ENCODE results near the gene PSMC5. TPM values are rescaled to one million over a fixed set of nuclear protein-coding genes. Genes with fewer than 3 reads are reported as not detected.
A peak's percentile ranks its signal among the peaks of the same experiment; 100 is the strongest.

PSMC5 gene
- total and polyA plus RNA-seq, 2 donors (not counting 3 experiments of a cell fraction or from before 2014, with no cell fraction given): 179 to 236 TPM

GRCh38 chr17:63840591-63841349 lies 13.5 kb downstream of the PSMC5 start:
- no peaks in the 10 kb centered on the region for H3K9me1 ChIP-seq (replicated peaks; ENCODE audit: control insufficient read depth, extremely low read depth, insufficient read depth, low read length)
- dilution Hi-C loops (cut with MboI; ENCODE audit: extremely low pct_ligation_motif_present, low sequenced_read_pairs): no loop called here
- peaks cover 24% of the 10 kb centered on the region for H3K4me1 ChIP-seq (ENCODE audit: control insufficient read depth, extremely low read depth, insufficient read depth, low read length)
- no peaks in the 10 kb centered on the region for H3K9me3 ChIP-seq (replicated peaks; ENCODE audit: control insufficient read depth, insufficient read depth, low read length)
- DNase-seq (ENCODE audit: low read depth, low spot score): no peak
- ChIA-PET CTCF (interaction anchor here (1.1 to 2.0 kb wide), 4 partner anchors 8 to 25 kb away, joined by 3 to 5 read pairs (median 4); partner anchors contain the start of gene PSMC5), POLR2A (no interaction called here)
- no peaks in the 10 kb centered on the region for H4K20me1 ChIP-seq (replicated peaks; ENCODE audit: control insufficient read depth, extremely low read depth, insufficient read depth, low read length)
- H3K79me2 ChIP-seq (ENCODE audit: control insufficient read depth, insufficient read depth, low read length): peaks cover 43% of the 10 kb centered on the region
- BruUV-seq (replicated peaks): TSS peak; percentile 13
- H3K4me3 ChIP-seq (replicated peaks in 1 of 3; ENCODE audit: insufficient read depth in 1 of 3, low read depth in 1 of 3, low read length in 3 of 3): peak overlapping the region in 1 of 3 experiments; percentile 77
- H3K36me3 ChIP-seq (ENCODE audit: control insufficient read depth in 2 of 2, extremely low read depth in 1 of 2, insufficient read depth in 2 of 2, low read length in 2 of 2): peaks cover 0 to 2% of the 10 kb centered on the region in 2 experiments
- no peaks in the 10 kb centered on the region for H3K27me3 ChIP-seq (ENCODE audit: control insufficient read depth in 2 of 2, insufficient read depth in 2 of 2, low read length in 2 of 2)
- FAIRE-seq: no peak
- H2AFZ ChIP-seq (ENCODE audit: low read depth, low read length): no peak overlapping the region
- H3K27ac ChIP-seq (ENCODE audit: insufficient read depth, low read depth, low read length): no peak overlapping the region
- no peak overlapping the region for H3K9ac ChIP-seq (replicated peaks; ENCODE audit: extremely low read depth, insufficient read depth, low read length)
- TF ChIP-seq MYC (IDR thresholded peaks at IDR 0.05; ENCODE audit: low read depth, low read length) (no peak), GATA2 (IDR thresholded peaks at IDR 0.05; ENCODE audit: insufficient read depth, insufficient read length, low read depth, low read length) (no peak), EZH2 (IDR thresholded peaks at IDR 0.05; ENCODE audit: borderline replicate concordance, low read depth, low read length, severe bottlenecking) (no peak), MAX (IDR thresholded peaks at IDR 0.05; ENCODE audit: insufficient read depth, insufficient read length) (no peak), CTCF (IDR thresholded peaks at IDR 0.05; ENCODE audit: extremely low read depth in 1 of 2, insufficient read depth in 1 of 2, low read depth in 1 of 2, low read length in 2 of 2) (no peak), POLR2A (IDR thresholded peaks at IDR 0.05; ENCODE audit: low read depth, low read length) (no peak), FOS (IDR thresholded peaks at IDR 0.05; ENCODE audit: borderline replicate concordance, insufficient read depth, low read length) (no peak), POLR2AphosphoS5 (IDR thresholded peaks at IDR 0.05; ENCODE audit: insufficient read depth, low read depth, low read length) (no peak), JUN (IDR thresholded peaks at IDR 0.05; ENCODE audit: borderline replicate concordance, insufficient read depth, insufficient read length, low read depth) (no peak)
- intact Hi-C loops (cut with micrococcal nuclease): loop anchor here (1.0 kb wide), 1 partner anchor 13 kb away; the partner anchor contains the start of genes FTSJ3 and PSMC5
- H3K4me2 ChIP-seq (ENCODE audit: insufficient read depth, low read length): peak overlapping the region; percentile 84
